HepG2 (cell line): ENCODE results near the gene SCO1. TPM values are rescaled to one million over a fixed set of nuclear protein-coding genes. Genes with fewer than 3 reads are reported as not detected.
A peak's percentile ranks its signal among the peaks of the same experiment; 100 is the strongest.

Source experiments
- AGO2 ChIP-seq: fragments of 200-400 bp; formaldehyde crosslinking; optimal IDR thresholded peaks from 2 replicates; pipeline ENCODE3; 2017; ENCODE audit warnings: mild to moderate bottlenecking, low read depth, low read length, moderate library complexity
- ATF7-NPFF ChIP-seq: sonication (generic); formaldehyde crosslinking; IDR thresholded peaks from 2 replicates; pipeline ENCODE4 v1.8.1; 2023; ENCODE audit warnings: mild to moderate bottlenecking, low read depth, missing genetic modification reagents, moderate library complexity
- BRCA1 ChIP-seq: sonication (generic); formaldehyde crosslinking; IDR thresholded peaks from 2 replicates; pipeline ENCODE4 v1.4.0; 2020; ENCODE audit warnings: missing genetic modification reagents
- HCFC1 ChIP-seq: fragments of 150-350 bp; IDR thresholded peaks from 2 replicates; pipeline ENCODE4 v1.6.1; 2014; ENCODE audit warnings: low read depth, low read length
- HOXA9 ChIP-seq: sonication (generic); formaldehyde crosslinking; IDR thresholded peaks from 2 replicates; pipeline ENCODE4 v1.8.1; 2022; ENCODE audit warnings: missing genetic modification reagents, mild to moderate bottlenecking, moderate library complexity, borderline replicate concordance
- IKZF1 ChIP-seq: fragments of 450-650 bp; IDR thresholded peaks from 2 replicates; pipeline ENCODE4 v1.7.1; 2016
- KAT8 ChIP-seq: IDR thresholded peaks from 2 replicates; pipeline ENCODE4 v1.6.1; 2016; ENCODE audit warnings: missing genetic modification reagents, missing compliant biosample characterization
- NFIB ChIP-seq: sonication (generic); formaldehyde crosslinking; IDR thresholded peaks from 2 replicates; pipeline ENCODE4 v1.9.0; 2021; ENCODE audit warnings: missing genetic modification reagents, mild to moderate bottlenecking, borderline replicate concordance
- STAG1 ChIP-seq: sonication (generic); formaldehyde crosslinking; IDR thresholded peaks from 2 replicates; pipeline ENCODE4 v1.4.0; 2020; ENCODE audit warnings: missing genetic modification reagents
- ZBTB38 ChIP-seq: sonication (generic); formaldehyde crosslinking; IDR thresholded peaks from 2 replicates; pipeline ENCODE4 v1.5.1; 2020; ENCODE audit warnings: mild to moderate bottlenecking, missing genetic modification reagents
- ZNF567 ChIP-seq: sonication (generic); formaldehyde crosslinking; IDR thresholded peaks from 2 replicates; pipeline ENCODE4 v1.8.1; 2023; ENCODE audit warnings: mild to moderate bottlenecking, missing genetic modification reagents, borderline replicate concordance
- ZNF598 ChIP-seq: sonication (generic); formaldehyde crosslinking; IDR thresholded peaks from 2 replicates; pipeline ENCODE4 v1.5.1; 2020; ENCODE audit warnings: mild to moderate bottlenecking, missing genetic modification reagents, borderline replicate concordance
- polyA plus RNA-seq, 8 experiments: library from polyadenylated mRNA; depleted of rRNA in 3 of 8; stranded (reverse) in 7 of 8; unstranded in 1 of 8; fragments of >200 nt; fragmentation: Illumina TruSeq in 4 of 8; extraction: Trizol in 4 of 8; gene quantifications; 2 replicates each; pipeline versions ENCODE4 v1.2.1 to v1.2.3, GENCODE V29; 2011 to 2016; ENCODE audit warnings: low read depth in 4 of 8, missing spikeins in 1 of 8, mixed read lengths in 1 of 8; ENCODE audit not compliant: insufficient read depth in 1 of 8
- total RNA-seq, 5 experiments: library from RNA; depleted of rRNA; stranded (reverse); fragments of >200 nt; fragmentation: Illumina TruSeq; extraction: Trizol; gene quantifications; 2 replicates each; pipeline ENCODE4 v1.2.3, GENCODE V29; 2016; ENCODE audit warnings: low read depth in 1 of 5
- TF ChIP-seq, protein P1 (sequence below): sonication (generic); formaldehyde crosslinking; IDR thresholded peaks from 2 replicates; pipeline ENCODE4 v1.4.0; 2020; ENCODE audit warnings: missing genetic modification reagents
- TF ChIP-seq, protein P2 (sequence below): fragments of 450-650 bp; IDR thresholded peaks from 2 replicates; pipeline ENCODE4 v1.6.1; 2017
- TF ChIP-seq, protein P3 (sequence below): sonication (generic); formaldehyde crosslinking; IDR thresholded peaks from 2 replicates; pipeline ENCODE4 v1.4.0; 2020; ENCODE audit warnings: missing genetic modification reagents, borderline replicate concordance
- TF ChIP-seq, protein P4 (sequence below): sonication (generic); formaldehyde crosslinking; IDR thresholded peaks from 2 replicates; pipeline ENCODE4 v1.4.0; 2020; ENCODE audit warnings: missing genetic modification reagents
- TF ChIP-seq, protein P5 (sequence below): sonication (generic); formaldehyde crosslinking; IDR thresholded peaks from 2 replicates; pipeline ENCODE4 v1.8.1; 2023; ENCODE audit warnings: mild to moderate bottlenecking, moderate library complexity, missing genetic modification reagents
- TF ChIP-seq, protein P6 (sequence below): sonication (generic); formaldehyde crosslinking; IDR thresholded peaks from 2 replicates; pipeline ENCODE4; 2020; ENCODE audit warnings: missing genetic modification reagents, mild to moderate bottlenecking, borderline replicate concordance

Gene SCO1
- total and polyA plus RNA-seq, 2 of the 13 experiments (the other 11 are each of a cell fraction or from before 2014, with no cell fraction given): 11.4 to 50.3 TPM

DNA sequence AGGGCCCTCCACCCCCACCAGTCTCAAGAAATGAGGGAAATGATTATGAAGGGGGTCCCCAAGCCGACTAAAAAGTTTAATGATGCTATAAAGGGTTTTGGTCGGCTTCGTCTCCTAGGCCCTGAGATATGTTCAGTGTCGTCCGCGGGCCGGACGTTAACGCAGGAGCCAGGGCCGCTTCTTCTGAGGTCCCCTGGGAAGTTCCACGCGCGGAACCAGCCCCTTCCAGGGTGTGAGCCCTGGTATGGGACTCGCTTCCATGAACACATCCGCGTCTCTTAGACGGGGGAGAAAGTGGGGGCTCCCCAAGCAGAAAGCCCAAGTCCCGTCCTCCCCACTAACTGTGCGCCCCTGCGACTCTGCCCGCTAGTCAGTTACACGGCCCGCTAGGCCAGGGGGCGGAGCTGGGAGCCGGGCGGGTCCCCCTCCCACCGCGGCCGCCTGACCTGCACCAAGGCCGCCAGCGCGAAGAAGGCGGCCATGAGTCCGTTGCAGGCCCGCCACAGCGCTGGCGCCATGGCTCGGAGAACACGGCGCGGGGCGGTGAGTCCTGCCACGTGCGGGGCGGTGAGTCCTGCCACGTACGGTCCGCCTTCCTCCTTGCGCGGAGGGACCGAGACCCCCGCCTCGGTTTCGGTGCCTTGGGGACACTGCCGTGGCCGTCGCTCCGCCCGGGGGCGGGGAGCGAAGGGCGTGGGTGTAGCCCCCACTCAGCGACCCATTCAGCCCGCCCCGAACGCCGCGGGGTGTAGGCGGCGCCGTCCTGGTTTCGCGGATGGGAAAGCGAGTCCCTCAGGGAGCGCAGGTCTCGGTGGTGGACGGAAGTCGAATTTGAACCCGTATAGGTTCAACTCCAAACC lies 32.2 kb upstream of the SCO1 start, which contains the start of gene TMEM220 (continued):
- TF ChIP-seq STAG1 (CRISPR knock-in tag) (0 out of 2 replicates have a peak, but pooled peaks have one; percentile 10), ZBTB38 (CRISPR knock-in tag) (peak; percentile 80), HCFC1 (no peak), IKZF1 (no peak), ZNF567 (0 out of 2 replicates have a peak, but pooled peaks have one; percentile 22), HOXA9 (CRISPR knock-in tag) (peak; percentile 86; the same call in 1 of the 2 replicates), ZNF598 (CRISPR knock-in tag) (no peak), KAT8 (peak; percentile 70; the same call in 1 of the 2 replicates), ATF7-NPFF (CRISPR knock-in tag) (peak; percentile 72; the same call in 1 of the 2 replicates), NFIB (CRISPR knock-in tag) (no peak), AGO2 (peak; percentile 36), BRCA1 (CRISPR knock-in tag) (no peak)
- TF ChIP-seq, protein P1, sequence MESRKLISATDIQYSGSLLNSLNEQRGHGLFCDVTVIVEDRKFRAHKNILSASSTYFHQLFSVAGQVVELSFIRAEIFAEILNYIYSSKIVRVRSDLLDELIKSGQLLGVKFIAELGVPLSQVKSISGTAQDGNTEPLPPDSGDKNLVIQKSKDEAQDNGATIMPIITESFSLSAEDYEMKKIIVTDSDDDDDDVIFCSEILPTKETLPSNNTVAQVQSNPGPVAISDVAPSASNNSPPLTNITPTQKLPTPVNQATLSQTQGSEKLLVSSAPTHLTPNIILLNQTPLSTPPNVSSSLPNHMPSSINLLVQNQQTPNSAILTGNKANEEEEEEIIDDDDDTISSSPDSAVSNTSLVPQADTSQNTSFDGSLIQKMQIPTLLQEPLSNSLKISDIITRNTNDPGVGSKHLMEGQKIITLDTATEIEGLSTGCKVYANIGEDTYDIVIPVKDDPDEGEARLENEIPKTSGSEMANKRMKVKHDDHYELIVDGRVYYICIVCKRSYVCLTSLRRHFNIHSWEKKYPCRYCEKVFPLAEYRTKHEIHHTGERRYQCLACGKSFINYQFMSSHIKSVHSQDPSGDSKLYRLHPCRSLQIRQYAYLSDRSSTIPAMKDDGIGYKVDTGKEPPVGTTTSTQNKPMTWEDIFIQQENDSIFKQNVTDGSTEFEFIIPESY (CRISPR knock-in tag): peak; percentile 31; the same call in 1 of the 2 replicates
- TF ChIP-seq, protein P2, sequence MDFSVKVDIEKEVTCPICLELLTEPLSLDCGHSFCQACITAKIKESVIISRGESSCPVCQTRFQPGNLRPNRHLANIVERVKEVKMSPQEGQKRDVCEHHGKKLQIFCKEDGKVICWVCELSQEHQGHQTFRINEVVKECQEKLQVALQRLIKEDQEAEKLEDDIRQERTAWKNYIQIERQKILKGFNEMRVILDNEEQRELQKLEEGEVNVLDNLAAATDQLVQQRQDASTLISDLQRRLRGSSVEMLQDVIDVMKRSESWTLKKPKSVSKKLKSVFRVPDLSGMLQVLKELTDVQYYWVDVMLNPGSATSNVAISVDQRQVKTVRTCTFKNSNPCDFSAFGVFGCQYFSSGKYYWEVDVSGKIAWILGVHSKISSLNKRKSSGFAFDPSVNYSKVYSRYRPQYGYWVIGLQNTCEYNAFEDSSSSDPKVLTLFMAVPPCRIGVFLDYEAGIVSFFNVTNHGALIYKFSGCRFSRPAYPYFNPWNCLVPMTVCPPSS: no peak
- TF ChIP-seq, protein P3, sequence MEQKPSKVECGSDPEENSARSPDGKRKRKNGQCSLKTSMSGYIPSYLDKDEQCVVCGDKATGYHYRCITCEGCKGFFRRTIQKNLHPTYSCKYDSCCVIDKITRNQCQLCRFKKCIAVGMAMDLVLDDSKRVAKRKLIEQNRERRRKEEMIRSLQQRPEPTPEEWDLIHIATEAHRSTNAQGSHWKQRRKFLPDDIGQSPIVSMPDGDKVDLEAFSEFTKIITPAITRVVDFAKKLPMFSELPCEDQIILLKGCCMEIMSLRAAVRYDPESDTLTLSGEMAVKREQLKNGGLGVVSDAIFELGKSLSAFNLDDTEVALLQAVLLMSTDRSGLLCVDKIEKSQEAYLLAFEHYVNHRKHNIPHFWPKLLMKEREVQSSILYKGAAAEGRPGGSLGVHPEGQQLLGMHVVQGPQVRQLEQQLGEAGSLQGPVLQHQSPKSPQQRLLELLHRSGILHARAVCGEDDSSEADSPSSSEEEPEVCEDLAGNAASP (CRISPR knock-in tag): peak; percentile 59
- TF ChIP-seq, protein P4, sequence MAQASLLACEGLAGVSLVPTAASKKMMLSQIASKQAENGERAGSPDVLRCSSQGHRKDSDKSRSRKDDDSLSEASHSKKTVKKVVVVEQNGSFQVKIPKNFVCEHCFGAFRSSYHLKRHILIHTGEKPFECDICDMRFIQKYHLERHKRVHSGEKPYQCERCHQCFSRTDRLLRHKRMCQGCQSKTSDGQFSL (CRISPR knock-in tag): no peak; the same call in 1 of the 2 replicates
- TF ChIP-seq, protein P5, sequence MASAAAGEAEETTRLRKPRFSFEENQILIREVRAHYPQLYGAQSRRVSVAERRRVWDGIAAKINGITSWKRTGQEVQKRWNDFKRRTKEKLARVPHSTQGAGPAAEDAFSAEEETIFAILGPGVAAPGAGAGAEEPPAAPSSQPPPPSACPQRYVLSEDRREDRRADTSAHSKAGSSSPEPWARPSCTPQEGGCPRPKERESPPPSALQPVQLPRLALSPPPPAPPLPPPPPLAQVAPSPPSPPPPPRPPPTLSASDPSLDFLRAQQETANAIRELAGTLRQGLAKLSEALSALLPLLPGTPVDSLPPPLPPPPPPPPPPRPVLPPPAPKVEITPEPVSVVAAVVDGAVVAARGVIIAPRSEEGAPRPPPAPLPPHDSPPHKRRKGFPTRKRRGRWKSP: peak; percentile 70; the same call in 1 of the 2 replicates
- TF ChIP-seq, protein P6, sequence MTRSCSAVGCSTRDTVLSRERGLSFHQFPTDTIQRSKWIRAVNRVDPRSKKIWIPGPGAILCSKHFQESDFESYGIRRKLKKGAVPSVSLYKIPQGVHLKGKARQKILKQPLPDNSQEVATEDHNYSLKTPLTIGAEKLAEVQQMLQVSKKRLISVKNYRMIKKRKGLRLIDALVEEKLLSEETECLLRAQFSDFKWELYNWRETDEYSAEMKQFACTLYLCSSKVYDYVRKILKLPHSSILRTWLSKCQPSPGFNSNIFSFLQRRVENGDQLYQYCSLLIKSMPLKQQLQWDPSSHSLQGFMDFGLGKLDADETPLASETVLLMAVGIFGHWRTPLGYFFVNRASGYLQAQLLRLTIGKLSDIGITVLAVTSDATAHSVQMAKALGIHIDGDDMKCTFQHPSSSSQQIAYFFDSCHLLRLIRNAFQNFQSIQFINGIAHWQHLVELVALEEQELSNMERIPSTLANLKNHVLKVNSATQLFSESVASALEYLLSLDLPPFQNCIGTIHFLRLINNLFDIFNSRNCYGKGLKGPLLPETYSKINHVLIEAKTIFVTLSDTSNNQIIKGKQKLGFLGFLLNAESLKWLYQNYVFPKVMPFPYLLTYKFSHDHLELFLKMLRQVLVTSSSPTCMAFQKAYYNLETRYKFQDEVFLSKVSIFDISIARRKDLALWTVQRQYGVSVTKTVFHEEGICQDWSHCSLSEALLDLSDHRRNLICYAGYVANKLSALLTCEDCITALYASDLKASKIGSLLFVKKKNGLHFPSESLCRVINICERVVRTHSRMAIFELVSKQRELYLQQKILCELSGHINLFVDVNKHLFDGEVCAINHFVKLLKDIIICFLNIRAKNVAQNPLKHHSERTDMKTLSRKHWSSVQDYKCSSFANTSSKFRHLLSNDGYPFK (CRISPR knock-in tag): 0 out of 2 replicates have a peak, but pooled peaks have one; percentile 46
